Panc1 (cell line): Measurements from ENCODE around the gene RIOX2.

Experiments used
- POLR2AphosphoS5 ChIP-seq: IDR thresholded peaks from 2 replicates; pipeline ENCODE4 v1.6.1; 2012; ENCODE audit warnings: mild to moderate bottlenecking, low read depth, low read length, moderate library complexity
- SIN3A ChIP-seq: IDR thresholded peaks from 2 replicates; pipeline ENCODE4 v1.6.1; 2012; ENCODE audit warnings: low read depth, mild to moderate bottlenecking, low read length, moderate library complexity, borderline replicate concordance; ENCODE audit not compliant: insufficient read depth
- TCF7L2 ChIP-seq: IDR thresholded peaks from 2 replicates; pipeline ENCODE4 v1.6.1; 2011; ENCODE audit warnings: mild to moderate bottlenecking, low read depth, low read length, inconsistent platforms
- TF ChIP-seq, protein P1 (sequence below): fragments of 450-650 bp; IDR thresholded peaks from 2 replicates; pipeline ENCODE4 v1.5.1; 2017; ENCODE audit warnings: mild to moderate bottlenecking

DNA sequence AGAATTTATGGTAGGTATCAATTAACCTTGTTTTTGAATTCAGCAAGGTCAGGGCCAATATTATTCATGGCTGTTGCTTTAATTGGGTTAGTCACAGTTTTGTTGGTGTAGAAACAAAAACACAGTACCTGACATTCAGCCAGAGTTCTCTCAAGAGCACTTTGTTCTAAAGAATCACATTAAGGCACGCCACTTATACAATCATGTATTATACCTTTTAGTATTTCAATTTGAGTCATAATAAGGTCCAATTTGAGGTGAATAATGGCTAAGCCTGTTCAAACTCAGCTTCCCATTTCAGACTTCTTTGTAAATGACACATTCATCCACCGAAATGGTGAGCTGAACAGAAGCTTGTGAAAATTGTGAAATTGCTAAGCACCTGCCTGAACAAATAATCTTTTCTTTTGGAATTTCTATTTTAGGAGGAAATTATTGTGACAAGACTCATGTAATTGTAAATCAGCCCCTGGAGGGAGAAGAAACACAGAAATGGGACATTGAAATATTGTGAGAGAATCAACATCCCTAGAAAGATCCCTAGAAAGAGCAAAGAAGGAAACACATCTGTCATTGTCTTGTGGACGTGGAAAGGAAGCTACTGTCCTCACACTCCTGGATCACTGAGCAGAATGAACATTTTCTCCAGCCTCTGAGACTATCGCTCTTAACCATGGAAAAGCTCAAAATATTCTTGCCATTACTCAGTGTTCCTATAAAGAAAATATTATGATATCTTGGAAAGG is 29.3 kb downstream of the RIOX2 start:
- TF ChIP-seq, protein P1, sequence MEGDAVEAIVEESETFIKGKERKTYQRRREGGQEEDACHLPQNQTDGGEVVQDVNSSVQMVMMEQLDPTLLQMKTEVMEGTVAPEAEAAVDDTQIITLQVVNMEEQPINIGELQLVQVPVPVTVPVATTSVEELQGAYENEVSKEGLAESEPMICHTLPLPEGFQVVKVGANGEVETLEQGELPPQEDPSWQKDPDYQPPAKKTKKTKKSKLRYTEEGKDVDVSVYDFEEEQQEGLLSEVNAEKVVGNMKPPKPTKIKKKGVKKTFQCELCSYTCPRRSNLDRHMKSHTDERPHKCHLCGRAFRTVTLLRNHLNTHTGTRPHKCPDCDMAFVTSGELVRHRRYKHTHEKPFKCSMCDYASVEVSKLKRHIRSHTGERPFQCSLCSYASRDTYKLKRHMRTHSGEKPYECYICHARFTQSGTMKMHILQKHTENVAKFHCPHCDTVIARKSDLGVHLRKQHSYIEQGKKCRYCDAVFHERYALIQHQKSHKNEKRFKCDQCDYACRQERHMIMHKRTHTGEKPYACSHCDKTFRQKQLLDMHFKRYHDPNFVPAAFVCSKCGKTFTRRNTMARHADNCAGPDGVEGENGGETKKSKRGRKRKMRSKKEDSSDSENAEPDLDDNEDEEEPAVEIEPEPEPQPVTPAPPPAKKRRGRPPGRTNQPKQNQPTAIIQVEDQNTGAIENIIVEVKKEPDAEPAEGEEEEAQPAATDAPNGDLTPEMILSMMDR, result no peak
- no peak for TF ChIP-seq POLR2AphosphoS5
- no peak for TF ChIP-seq TCF7L2
- TF ChIP-seq SIN3A, result no peak
